ENCODE results near the gene ROPN1B. TPM values are rescaled to one million over a fixed set of nuclear protein-coding genes. Genes with fewer than 3 reads are reported as not detected.

Gene ROPN1B
- total and polyA plus RNA-seq, 2 of the 8 experiments (the other 6 are each of a cell fraction or from before 2014, with no cell fraction given): 0.30 TPM; not detected in 1

- no peak overlapping the region for H4K91ac ChIP-seq (replicated peaks; ENCODE audit: insufficient read length, low read length)
- peak overlapping the region; percentile 61 to 67 for H3K4me2 ChIP-seq (ENCODE audit: insufficient read depth in 1 of 2, low read depth in 2 of 2, low read length in 2 of 2)
- H2AFZ ChIP-seq (ENCODE audit: low read length): peak overlapping the region; percentile 49; the same call in 1 of the 2 replicates
- no peak overlapping the region for H2AK5ac ChIP-seq (ENCODE audit: low read depth, low read length)
- H4K8ac ChIP-seq (ENCODE audit: extremely low read depth, insufficient read depth, low read length): peak overlapping the region; percentile 96
- ChIA-PET POLR2A (ENCODE audit: partially characterized antibody) (interaction anchor here (0.6 to 1.8 kb wide), 3 partner anchors 22 to 31 kb away, joined by 3 to 4 read pairs (median 3); no protein-coding TSS in a partner anchor), CTCF (ENCODE audit: partially characterized antibody) (interaction anchor here (0.8 to 1.0 kb wide), 3 partner anchors 33 to 124 kb away, joined by 3 read pairs; no protein-coding TSS in a partner anchor)
- no peak for FAIRE-seq
- H3K4me3 ChIP-seq (ENCODE audit: extremely low read depth in 1 of 4, insufficient read depth in 2 of 4, low read depth in 3 of 4, low read length in 4 of 4): peak overlapping the region; percentile 47 to 68 (median 55)
- no peaks in the 10 kb centered on the region for H3K9me3 ChIP-seq (ENCODE audit: insufficient read depth in 2 of 2, low read depth in 1 of 2, low read length in 1 of 2)
- no peak overlapping the region for H3K4ac ChIP-seq (replicated peaks; ENCODE audit: insufficient read length, low read depth, low read length)
- no peak overlapping the region for H3K56ac ChIP-seq (replicated peaks; ENCODE audit: insufficient read length, low read depth, low read length)
- no peak overlapping the region for H3K14ac ChIP-seq (ENCODE audit: insufficient read length)
- peaks cover 4% of the 10 kb centered on the region; the same call in 1 of the 2 replicates for H3K23me2 ChIP-seq (ENCODE audit: low read depth, low read length)
- WGBS, 2 experiments (ENCODE audit: extremely low coverage in 1 of 2, insufficient coverage in 1 of 2, insufficient read length in 1 of 2, insufficient replicate concordance in 2 of 2, low coverage in 1 of 2, low lambda C conversion rate in 2 of 2, missing lambda C conversion rate in 1 of 2): 24% methylated on average over 39 of the region's 52 CpGs; no CpG with 5 or more reads in 1 of the 2 experiments
- peak overlapping the region; percentile 74 for H4K5ac ChIP-seq (ENCODE audit: insufficient read length, low read depth, low read length)
- H3K9ac ChIP-seq (replicated peaks in 1 of 4; ENCODE audit: extremely low read depth in 1 of 4, low read depth in 3 of 4, low read length in 3 of 4): peak overlapping the region in 3 of 4 experiments; percentile 39 to 80 (median 60); a peak in 5 of 7 replicates
- peak; percentile 75 to 82 for DNase-seq (ENCODE audit: low read depth in 1 of 2, low spot score in 2 of 2)
- H2BK12ac ChIP-seq (ENCODE audit: low read depth, low read length): no peak overlapping the region
- peaks cover 0 to 2% (median 0%) of the 10 kb centered on the region in 4 experiments; a peak in 1 of 7 replicates for H3K4me1 ChIP-seq (replicated peaks in 1 of 4; ENCODE audit: control insufficient read depth in 3 of 4, insufficient read depth in 4 of 4, low read length in 3 of 4)
- H3K27ac ChIP-seq (ENCODE audit: low read depth, low read length): 0 out of 2 replicates have a peak overlapping the region, but pooled peaks have one; percentile 7
- no peak overlapping the region for H3K23ac ChIP-seq (ENCODE audit: insufficient read length)
- no peak overlapping the region for H3K18ac ChIP-seq (ENCODE audit: extremely low read depth, low read length)
- H2BK5ac ChIP-seq (ENCODE audit: low read depth, low read length): no peak overlapping the region
- no peaks in the 10 kb centered on the region for H4K20me1 ChIP-seq (replicated peaks in 1 of 2; ENCODE audit: control insufficient read depth in 1 of 2, insufficient read depth in 2 of 2, low read length in 2 of 2)
- H2BK15ac ChIP-seq (ENCODE audit: low read length): no peak overlapping the region
- no peak overlapping the region for H2BK20ac ChIP-seq (ENCODE audit: low read length)
- H3K79me1 ChIP-seq (ENCODE audit: low read depth, low read length): no peaks in the 10 kb centered on the region
- no peaks in the 10 kb centered on the region for H3K36me3 ChIP-seq (ENCODE audit: control insufficient read depth in 2 of 4, insufficient read depth in 4 of 4, low read length in 3 of 4)
- 0 out of 7 replicates have a peak, but pooled peaks cover 0 to 4% (median 0%) of the 10 kb centered on the region in 4 experiments for H3K27me3 ChIP-seq (replicated peaks in 1 of 4; ENCODE audit: control insufficient read depth in 3 of 4, extremely low read depth in 1 of 4, insufficient read depth in 3 of 4, low read length in 3 of 4)
- no peak overlapping the region for H2BK120ac ChIP-seq (replicated peaks; ENCODE audit: low read depth, low read length)
- H3K79me2 ChIP-seq (ENCODE audit: control insufficient read depth in 1 of 2, insufficient read depth in 2 of 2, low read length in 2 of 2): no peaks in the 10 kb centered on the region
- TF ChIP-seq RFX5 (IDR thresholded peaks at IDR 0.05; ENCODE audit: borderline replicate concordance, low read depth, low read length) (no peak), POLR2AphosphoS5 (IDR thresholded peaks at IDR 0.05; ENCODE audit: low read depth, low read length) (peak; percentile 63), ZNF274 (IDR thresholded peaks at IDR 0.05; ENCODE audit: borderline replicate concordance, extremely low read depth, low read length) (no peak), NRF1 (IDR thresholded peaks at IDR 0.05; ENCODE audit: low read depth, low read length) (no peak), POLR2A (IDR thresholded peaks at IDR 0.05; ENCODE audit: control extremely low read depth in 1 of 2, low read depth in 2 of 2, low read length in 2 of 2) (peak in 1 of 2 experiments; percentile 63; a peak in 1 of 3 replicates), SAP30 (IDR thresholded peaks at IDR 0.05; ENCODE audit: insufficient read depth, insufficient replicate concordance, low read length) (no peak), TAF1 (IDR thresholded peaks at IDR 0.05; ENCODE audit: low read depth, low read length) (peak; percentile 68), BCL11A (IDR thresholded peaks at IDR 0.05; ENCODE audit: low read depth in 2 of 2, low read length in 2 of 2) (no peak), TEAD4 (IDR thresholded peaks at IDR 0.05; ENCODE audit: low read depth, low read length) (no peak), PHF8 (conservative IDR thresholded peaks at IDR 0.05; ENCODE audit: low read depth, low read length) (peak; percentile 63), KDM4A (IDR thresholded peaks at IDR 0.05; ENCODE audit: low read depth, low read length, severe bottlenecking) (peak; percentile 67), GABPA (IDR thresholded peaks at IDR 0.05; ENCODE audit: borderline replicate concordance, insufficient read depth, low read length) (peak; percentile 83; the same call in 1 of the 2 replicates)
Measured at GRCh38 chr3:125990253-125990970, 21.4 kb downstream of the ROPN1B start.
